ENCODE measurements around the gene IL27RA. TPM values are rescaled to one million over a fixed set of nuclear protein-coding genes. Genes with fewer than 3 reads are reported as not detected.
A peak's percentile ranks its signal among the peaks of the same experiment; 100 is the strongest.

The IL27RA gene
- total and polyA plus RNA-seq, 12 donors, result 1.2 to 5.2 (median 3.7) TPM

DNA sequence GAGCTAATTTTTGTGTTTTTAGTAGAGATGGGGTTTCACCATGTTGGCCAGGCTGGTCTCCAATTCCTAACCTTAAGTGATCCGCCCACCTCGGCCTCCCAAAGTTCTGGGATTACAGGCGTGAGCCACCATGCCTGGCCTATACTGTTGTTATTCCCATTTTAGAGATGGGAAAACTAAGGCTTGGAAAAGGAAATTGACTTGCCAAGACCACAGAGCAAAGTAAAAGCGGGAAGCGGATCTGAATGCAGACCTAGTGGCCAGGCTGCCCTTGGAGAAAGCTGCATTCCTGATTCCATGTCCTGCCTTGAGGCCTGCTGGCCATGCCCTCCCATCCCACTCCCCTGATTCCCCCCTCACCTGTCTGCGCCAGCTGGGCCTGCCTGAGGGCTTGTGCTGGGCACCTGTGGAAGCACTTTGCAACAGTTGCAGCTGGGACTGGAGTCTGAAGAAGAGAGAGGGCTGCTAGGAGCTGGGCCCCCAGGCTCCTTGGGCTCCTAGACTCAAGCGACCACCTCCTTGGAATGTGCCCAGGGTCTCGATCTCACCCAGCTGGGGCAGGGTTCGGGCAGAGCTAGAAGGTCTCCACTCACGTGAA, 24.6 kb downstream of the IL27RA start:
- intact Hi-C loops (cut with DNase I), result loop anchor here (10.0 kb wide), 2 partner anchors 171 to 461 kb away; no protein-coding TSS in a partner anchor
- TF ChIP-seq, protein P1, sequence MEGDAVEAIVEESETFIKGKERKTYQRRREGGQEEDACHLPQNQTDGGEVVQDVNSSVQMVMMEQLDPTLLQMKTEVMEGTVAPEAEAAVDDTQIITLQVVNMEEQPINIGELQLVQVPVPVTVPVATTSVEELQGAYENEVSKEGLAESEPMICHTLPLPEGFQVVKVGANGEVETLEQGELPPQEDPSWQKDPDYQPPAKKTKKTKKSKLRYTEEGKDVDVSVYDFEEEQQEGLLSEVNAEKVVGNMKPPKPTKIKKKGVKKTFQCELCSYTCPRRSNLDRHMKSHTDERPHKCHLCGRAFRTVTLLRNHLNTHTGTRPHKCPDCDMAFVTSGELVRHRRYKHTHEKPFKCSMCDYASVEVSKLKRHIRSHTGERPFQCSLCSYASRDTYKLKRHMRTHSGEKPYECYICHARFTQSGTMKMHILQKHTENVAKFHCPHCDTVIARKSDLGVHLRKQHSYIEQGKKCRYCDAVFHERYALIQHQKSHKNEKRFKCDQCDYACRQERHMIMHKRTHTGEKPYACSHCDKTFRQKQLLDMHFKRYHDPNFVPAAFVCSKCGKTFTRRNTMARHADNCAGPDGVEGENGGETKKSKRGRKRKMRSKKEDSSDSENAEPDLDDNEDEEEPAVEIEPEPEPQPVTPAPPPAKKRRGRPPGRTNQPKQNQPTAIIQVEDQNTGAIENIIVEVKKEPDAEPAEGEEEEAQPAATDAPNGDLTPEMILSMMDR (IDR thresholded peaks at IDR 0.05), result no peak
- no peak for TF ChIP-seq POLR2A (IDR thresholded peaks at IDR 0.05)

DNA sequence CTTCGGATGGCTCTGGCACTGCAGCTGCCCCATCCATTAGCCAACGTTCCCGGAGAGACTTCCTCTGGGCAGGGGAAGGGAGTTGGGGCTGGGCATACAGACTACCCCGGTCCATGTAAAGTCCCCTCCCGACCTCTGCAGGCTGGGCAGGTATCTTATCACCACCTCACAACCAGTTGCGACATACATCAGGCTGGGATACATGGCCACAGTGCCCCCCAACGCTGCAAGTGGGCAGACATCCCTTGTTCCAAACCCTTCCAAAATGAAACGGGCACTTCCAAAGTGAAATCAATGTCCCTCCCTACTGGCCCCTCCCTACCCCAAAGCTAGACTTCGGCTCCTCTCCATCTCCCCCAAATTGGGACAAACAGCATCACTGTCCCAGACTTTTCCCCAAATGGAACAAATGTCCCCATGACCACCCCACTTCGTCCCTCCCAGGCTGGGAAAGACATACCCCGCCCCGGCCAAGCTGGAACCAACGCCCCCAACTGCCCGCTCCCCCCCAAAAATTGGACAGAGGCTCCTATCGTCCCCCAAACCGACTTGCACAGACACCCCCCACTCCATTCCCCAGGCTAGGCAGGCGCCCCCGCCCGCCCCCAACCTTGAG, 25.3 kb downstream of the IL27RA start:
- intact Hi-C loops (cut with DNase I), result loop anchor here (10.0 kb wide), 2 partner anchors 172 to 462 kb away; no protein-coding TSS in a partner anchor
- WGBS, 4 donors, result 25 to 36% (median 28%) methylated on average over 5 to 19 of the region's 19 CpGs

More for the DNA sequence above, 24.6 kb downstream of the IL27RA start:
- Histone ChIP-seq H3K27ac (no peak overlapping the region), H3K4me3 (no peak overlapping the region), H3K27me3 (peaks cover 15% of the 10 kb centered on the region), H3K4me1 (replicated peaks in 1 of 2) (peaks cover 0 to 4% of the 10 kb centered on the region in 2 donors), H3K36me3 (replicated peaks in 1 of 2) (no peaks in the 10 kb centered on the region), H3K9me3 (replicated peaks in 1 of 3) (no peaks in the 10 kb centered on the region)
- WGBS, 4 donors, result 91 to 95% (median 93%) methylated on average over 5 to 10 of the region's 10 CpGs
- DNase-seq, result no peak

GRCh38 chr19:14058182-14059092, 26.9 kb downstream of the IL27RA start:
- DNase-seq, result no peak
- TF ChIP-seq, protein P1 (IDR thresholded peaks at IDR 0.05), result no peak
- no peak for TF ChIP-seq POLR2A (IDR thresholded peaks at IDR 0.05)
- no peaks in the 10 kb centered on the region for H3K36me3 ChIP-seq (replicated peaks in 1 of 2)
- intact Hi-C loops (cut with DNase I), result loop anchor here (10.0 kb wide), 2 partner anchors 174 to 464 kb away; no protein-coding TSS in a partner anchor
- WGBS, 4 donors, result 18 to 30% (median 25%) methylated on average over 11 to 17 of the region's 17 CpGs
- no peak overlapping the region for H3K27ac ChIP-seq
- H3K27me3 ChIP-seq, result peaks cover 15% of the 10 kb centered on the region
- peaks cover 0 to 4% of the 10 kb centered on the region in 2 donors for H3K4me1 ChIP-seq (replicated peaks in 1 of 2)
- H3K9me3 ChIP-seq (replicated peaks in 1 of 3), result no peaks in the 10 kb centered on the region
- no peak overlapping the region for H3K4me3 ChIP-seq

More for the DNA sequence above, 25.3 kb downstream of the IL27RA start:
- Histone ChIP-seq H3K4me3 (peak overlapping the region in 1 of 4 donors; percentile 39), H3K36me3 (replicated peaks in 1 of 2) (no peaks in the 10 kb centered on the region), H3K9me3 (replicated peaks in 1 of 3) (no peaks in the 10 kb centered on the region), H3K4me1 (replicated peaks in 1 of 2) (peaks cover 0 to 4% of the 10 kb centered on the region in 2 donors), H3K27ac (no peak overlapping the region), H3K27me3 (peaks cover 15% of the 10 kb centered on the region)
- no peak for TF ChIP-seq POLR2A (IDR thresholded peaks at IDR 0.05)
- TF ChIP-seq, protein P1 (IDR thresholded peaks at IDR 0.05), result no peak
- DNase-seq, result no peak

GRCh38 chr19:14059093-14059480, 27.5 kb downstream of the IL27RA start:
- Histone ChIP-seq H3K27me3 (peaks cover 15% of the 10 kb centered on the region), H3K4me1 (replicated peaks in 1 of 2) (peaks cover 0 to 4% of the 10 kb centered on the region in 2 donors), H3K9me3 (replicated peaks in 1 of 3) (no peaks in the 10 kb centered on the region), H3K4me3 (no peak overlapping the region), H3K36me3 (replicated peaks in 1 of 2) (no peaks in the 10 kb centered on the region), H3K27ac (no peak overlapping the region)
- DNase-seq, result no peak
- no peak for TF ChIP-seq POLR2A (IDR thresholded peaks at IDR 0.05)
- TF ChIP-seq, protein P1 (IDR thresholded peaks at IDR 0.05), result peak; percentile 18 to 46 (median 38)
- intact Hi-C loops (cut with DNase I), result loop anchor here (10.0 kb wide), 2 partner anchors 174 to 464 kb away; no protein-coding TSS in a partner anchor
- 13 to 60% (median 25%) methylated on average over 2 to 15 of the region's 15 CpGs for WGBS, 4 donors

All from adrenal gland (tissue), 12 donors.